Left kidney (tissue), 2 donors: ENCODE measurements around the gene RYR1. TPM values are rescaled to one million over a fixed set of nuclear protein-coding genes. Genes with fewer than 3 reads are reported as not detected.
"Not testable (repeated sequence)": the region's sequence is repeated elsewhere in the genome, so short reads cannot be mapped to it uniquely, and the experiment has no call there.

Source experiments
- DNase-seq: peaks from one replicate; pipeline ENCODE4 v3.0.0-alpha.2; 2013
- polyA plus RNA-seq: library from polyadenylated mRNA; unstranded; fragments of 120-200 nt; gene quantifications from one replicate; pipeline ENCODE4 v1.2.1, GENCODE V29; 2013; ENCODE audit not compliant: insufficient read length

The RYR1 gene
- polyA plus RNA-seq, 1 donor, result 9.6 TPM

DNA sequence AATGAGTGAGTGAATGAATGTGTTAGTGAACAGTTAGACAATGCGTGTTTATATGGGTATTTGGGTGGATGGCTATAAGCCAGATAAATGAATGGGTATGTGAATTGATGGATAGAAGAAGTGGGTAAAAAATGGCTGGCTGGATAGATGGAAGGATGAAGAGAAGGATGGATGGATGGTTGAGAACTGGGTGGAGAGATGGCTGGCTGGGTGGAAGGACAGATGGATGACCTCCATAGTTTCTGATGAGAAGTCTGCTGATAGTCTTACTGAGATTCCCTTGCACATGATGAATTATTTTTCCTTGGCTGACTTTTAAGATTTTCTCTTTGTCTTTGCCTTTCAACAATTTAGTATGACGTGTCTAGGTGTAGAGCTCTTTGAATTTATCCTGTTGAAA lies 57.4 kb downstream of the RYR1 start:
- no peak for DNase-seq

DNA sequence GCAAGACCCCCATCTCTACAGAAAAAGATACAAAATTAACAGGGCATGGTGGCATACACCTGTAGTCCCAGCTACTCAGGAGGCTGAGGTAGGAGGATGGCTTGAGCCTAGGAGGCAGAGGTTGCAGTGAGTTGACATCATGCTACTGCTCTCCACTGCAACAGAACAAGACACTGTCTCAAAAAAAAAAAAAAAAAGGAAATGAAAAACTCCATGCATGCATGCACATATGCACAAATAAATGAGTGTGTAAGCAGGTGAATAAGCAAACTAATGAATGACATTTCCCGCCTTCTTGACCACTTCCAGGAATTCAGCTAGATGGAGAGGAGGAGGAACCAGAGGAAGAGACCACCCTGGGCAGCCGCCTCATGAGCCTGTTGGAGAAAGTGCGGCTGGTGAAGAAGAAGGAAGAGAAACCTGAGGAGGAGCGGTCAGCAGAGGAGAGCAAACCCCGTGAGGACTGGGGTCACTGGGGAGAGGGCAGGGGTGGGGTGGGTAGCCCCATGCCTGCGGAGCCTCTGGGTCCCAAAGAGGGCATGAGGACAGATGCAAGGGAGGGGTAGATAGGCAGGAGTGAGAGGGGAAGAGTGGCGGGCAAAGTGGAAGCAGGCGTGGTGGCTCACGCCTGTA lies 58.8 kb downstream of the RYR1 start:
- DNase-seq, result no peak

- no peak for DNase-seq
Measured at GRCh38 chr19:38494379-38494778, 60.9 kb downstream of the RYR1 start.

DNA sequence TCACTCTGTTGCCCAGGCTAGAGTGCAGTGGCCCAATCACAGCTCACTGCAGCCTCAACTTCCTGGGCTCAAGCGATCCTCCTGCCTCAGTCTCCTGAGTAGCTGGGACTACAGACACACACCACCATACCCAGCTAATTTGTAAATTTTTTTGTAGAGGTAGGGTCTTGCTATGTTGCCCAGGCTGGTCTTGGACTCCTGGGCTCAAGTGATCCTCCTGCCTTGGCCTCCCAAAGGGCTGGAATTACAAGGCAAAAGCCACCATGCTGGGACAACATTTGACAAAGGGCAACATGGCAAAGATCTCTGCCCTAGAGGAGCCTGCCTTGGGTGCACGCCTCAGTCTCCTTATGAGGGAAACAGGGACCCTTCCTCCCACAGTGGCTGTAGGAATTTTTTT lies 61.9 kb downstream of the RYR1 start:
- DNase-seq, result not testable (repeated sequence)

- no peak for DNase-seq
Measured at GRCh38 chr19:38496116-38496515, 62.6 kb downstream of the RYR1 start.

DNA sequence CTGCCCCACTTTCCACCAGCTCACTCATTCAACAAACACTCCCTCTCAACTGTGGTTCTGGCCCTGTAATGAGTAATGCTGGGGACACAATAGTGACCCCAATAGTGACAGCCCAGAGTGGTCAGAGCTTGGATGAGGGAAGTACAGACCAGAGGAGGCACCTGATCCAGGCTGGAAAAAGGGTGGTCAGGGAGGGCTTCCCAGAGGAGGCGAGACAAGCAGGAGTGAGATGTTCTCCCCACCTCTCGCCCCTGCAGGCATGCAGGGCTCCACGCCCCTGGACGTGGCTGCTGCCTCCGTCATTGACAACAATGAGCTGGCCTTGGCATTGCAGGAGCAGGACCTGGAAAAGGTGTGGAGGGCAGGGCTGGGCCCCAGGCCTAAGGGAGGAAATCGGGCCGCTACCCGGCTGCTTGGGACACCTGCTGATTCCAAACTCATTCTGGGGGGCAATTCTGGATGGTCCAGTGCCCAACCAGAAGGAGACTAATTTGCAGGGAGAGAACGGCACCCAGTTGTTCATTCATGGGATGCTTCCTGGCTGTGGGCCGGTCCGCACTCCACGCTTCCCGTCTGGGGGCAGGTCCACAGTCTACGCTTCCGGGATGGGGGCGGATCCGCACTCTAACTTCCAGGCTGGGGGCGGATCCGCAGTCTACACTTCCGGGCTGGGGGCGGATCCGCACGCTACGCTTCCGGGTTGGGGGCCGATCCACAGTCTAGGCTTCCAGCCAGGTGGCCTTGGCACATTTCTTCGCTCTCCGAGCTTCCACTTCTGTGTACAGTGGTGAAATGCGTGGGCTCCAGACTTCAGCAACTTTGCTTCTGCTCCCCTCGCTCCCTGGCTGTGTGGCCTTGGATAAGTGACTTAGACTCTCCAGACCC lies 63.4 kb downstream of the RYR1 start:
- no peak for DNase-seq

DNA sequence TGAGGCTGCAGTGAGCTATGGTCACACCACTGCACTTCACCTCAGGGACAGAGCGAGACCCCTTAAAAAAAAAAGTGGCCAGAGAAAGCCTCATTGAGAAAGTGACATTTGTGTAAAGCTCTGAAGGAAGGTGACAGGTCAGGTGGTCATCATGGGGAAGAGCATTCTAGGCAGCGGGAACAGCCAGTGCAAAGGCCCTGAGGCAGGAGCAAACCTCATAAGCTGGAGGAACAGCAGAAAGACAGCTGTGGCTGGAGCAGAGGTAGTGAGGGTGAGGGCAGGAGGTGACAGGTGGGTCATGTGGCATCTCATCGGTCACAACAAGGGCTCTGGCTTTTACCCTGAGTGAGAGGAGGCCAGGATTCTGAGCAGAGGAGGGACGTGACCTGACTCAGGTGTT lies 64.4 kb downstream of the RYR1 start:
- no peak for DNase-seq

DNA sequence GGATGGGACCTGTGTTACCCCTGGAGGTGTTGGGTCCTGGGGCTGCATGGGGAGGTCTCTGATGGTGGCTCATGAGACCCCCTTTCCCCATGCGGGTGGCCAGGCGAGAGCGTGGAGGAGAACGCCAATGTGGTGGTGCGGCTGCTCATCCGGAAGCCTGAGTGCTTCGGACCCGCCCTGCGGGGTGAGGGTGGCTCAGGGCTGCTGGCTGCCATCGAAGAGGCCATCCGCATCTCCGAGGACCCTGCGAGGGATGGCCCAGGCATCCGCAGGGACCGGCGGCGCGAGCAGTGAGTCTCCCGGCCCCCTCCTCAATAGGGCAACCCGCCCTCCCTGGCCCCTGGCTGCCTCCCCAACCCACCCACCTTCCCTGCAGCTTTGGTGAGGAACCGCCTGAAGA lies 66.0 kb downstream of the RYR1 start:
- no peak for DNase-seq

DNA sequence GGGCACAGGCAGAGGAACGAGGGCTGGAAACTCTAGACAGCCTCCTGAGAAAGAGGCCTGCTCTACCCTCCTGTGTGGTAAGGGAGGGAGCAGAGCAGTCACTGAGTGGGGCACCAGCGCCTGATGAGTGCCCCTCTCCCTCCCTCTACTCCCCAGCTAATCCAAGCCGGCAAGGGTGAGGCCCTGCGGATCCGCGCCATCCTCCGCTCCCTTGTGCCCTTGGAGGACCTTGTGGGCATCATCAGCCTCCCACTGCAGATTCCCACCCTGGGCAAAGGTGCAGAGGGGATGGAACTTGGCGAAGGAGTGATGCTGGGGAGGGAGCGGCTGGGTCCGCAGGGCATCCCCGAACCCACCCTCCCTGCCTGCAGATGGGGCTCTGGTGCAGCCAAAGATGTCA lies 67.0 kb downstream of the RYR1 start:
- DNase-seq, result no peak

- DNase-seq, result no peak
Measured at GRCh38 chr19:38502410-38503076, 69.1 kb downstream of the RYR1 start.

DNA sequence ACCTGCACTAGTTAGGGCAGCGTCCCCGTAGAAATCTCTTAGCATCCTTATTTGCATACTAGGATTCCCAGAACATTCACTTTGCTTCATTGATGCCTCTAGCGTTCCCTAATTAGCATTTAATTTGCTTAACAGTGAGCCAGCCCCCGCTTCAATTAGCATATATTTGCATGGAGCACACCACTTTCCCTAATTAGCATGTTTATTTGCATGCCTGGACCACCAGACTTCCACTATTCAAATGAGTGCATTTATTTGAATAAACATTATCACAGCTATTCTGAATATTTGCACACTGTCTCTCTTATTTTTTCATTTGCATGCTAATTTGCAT lies 69.6 kb downstream of the RYR1 start:
- DNase-seq, result no peak

GRCh38 chr19:38505958-38506357 lies 72.5 kb downstream of the RYR1 start:
- DNase-seq, result no peak

DNA sequence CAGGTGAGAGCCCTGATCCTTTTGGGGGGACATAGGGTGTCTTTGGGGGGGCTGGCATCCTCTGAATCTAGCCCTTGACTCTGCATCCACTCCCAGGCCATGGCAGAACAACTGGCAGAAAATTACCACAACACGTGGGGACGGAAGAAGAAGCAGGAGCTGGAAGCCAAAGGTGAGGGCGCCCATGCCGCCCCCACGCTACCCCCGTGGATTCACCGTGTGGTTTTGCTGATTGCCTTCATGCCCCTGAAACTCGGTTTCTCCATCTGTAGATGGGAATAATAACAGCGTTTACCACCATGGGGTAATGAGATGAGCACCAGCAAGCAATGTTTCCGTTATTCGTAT lies 72.9 kb downstream of the RYR1 start:
- no peak for DNase-seq

DNA sequence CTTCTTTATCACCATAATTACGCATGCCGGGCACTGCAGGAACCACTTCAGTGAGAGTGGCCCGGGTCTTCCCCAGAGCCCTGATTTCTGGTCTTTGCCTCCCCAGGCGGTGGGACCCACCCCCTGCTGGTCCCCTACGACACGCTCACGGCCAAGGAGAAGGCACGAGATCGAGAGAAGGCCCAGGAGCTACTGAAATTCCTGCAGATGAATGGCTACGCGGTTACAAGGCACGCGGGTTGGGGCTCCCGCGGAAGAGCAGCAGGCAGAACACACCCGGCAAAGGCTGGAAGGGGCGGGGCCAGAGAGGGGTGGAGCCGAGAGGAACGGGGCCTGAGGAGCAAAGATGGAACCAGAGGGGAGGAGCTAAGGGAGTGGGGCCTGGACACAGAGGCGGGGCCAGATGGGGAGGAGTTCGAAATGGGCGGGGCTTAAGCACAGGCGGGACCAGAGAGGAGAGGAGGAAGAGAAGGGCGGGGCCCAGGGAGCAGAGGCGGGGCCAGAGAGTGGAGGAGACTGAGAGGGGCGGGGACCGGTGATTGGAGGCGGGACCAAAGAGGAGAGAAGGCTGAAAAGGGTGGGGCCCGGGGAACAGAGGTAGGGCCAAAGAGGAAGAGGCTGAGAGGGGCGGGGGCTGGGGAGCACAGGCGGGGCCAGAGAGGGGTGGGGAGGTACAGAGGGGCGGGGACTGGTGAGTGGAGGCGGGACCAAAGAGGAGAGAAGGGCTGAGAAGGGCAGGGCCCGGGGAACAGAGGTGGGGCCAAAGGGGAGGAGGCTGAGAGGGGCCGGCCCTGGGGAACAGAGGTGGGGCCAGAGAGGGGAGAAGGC lies 73.4 kb downstream of the RYR1 start:
- DNase-seq, result no peak

- DNase-seq, result no peak
Measured at GRCh38 chr19:38507551-38508127, 74.1 kb downstream of the RYR1 start.

DNA sequence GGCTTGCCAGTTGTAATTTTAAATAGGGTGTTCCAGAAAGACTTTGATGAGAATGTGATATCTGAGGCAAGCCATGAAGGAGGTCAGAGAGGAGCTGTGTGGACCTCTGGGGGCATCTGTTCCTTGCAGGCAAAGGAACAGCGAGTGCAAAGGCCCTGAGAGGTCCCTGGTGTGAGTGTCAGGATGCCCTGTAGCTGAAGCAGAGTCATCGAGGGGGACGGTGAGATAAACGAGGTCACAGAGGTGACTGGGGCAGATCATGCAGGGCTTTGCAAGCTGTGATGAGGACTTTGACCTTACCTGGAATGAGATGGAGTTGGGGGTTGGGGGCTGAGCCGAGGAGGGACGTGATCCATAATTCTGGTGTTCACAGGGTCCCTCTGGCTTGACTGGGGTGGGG lies 75.0 kb downstream of the RYR1 start:
- no peak for DNase-seq

GRCh38 chr19:38509027-38509426 lies 75.5 kb downstream of the RYR1 start:
- DNase-seq, result no peak

DNA sequence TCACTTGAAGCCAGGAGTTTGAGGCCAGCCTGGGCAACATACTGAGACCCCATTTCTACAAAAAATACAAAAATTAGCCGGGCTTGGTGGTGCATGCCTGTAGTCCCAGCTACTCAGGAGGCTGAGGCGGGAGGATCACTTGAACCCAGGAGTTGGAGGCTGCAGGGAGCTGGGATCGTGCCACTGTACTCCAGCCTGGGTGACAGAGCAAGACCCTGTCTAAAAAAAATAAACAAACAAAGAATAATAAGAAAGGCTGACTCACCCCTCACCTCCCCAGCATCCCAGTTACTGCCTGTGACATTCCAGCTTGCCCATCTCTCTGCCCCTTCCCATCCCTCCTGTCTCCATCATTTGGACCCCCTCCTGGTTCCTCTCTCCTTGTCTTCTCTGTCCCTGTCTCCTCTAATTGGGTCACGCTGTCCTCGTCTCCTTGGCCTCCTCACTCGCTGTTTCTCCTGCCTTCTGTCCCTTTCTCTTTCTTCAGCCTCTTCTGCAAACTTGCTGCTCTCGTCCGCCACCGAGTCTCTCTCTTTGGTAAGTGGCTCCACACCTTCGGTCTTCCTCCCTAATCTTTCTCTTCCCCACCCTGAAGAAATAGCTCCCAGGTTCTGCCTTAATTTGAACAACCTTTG lies 77.7 kb downstream of the RYR1 start:
- DNase-seq, result no peak

DNA sequence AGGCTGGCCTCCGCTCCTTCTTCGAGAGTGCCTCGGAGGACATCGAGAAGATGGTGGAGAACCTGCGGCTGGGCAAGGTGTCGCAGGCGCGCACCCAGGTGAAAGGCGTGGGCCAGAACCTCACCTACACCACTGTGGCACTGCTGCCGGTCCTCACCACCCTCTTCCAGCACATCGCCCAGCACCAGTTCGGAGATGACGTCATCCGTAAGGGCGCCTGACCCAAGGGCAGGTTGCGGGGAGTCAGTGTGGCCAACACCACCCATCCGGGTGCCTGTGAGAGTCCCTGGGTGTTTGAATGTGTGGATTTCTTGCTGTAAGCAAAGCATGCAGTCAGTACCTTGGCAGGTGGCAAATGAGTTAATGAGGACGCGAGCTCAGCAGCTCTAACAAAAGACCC lies 78.8 kb downstream of the RYR1 start:
- no peak for DNase-seq

DNA sequence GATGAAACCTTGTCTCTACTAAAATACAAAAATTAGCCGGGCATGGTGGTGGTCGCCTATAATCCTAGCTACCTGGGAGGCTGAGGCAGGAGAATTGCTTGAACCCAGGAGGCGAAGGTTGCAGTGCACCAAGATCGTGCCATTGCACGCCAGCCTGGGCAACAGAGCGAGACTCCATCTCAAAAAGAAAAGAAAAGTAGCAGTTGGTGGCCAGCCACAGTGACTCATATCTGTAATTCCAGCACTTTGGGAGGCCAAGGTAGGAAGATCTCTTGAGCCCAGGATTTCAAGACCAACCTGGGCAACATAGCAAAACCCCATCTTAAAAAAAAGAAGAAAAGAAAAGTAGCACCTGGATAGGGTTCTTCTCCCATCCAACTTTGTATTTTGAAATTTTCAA lies 79.7 kb downstream of the RYR1 start:
- not testable (repeated sequence) for DNase-seq

- no peak for DNase-seq
Measured at GRCh38 chr19:38513762-38514167, 80.3 kb downstream of the RYR1 start.
